Hepatocyte (in vitro differentiated cells): ENCODE results near the gene OAF.

Source experiments
- CTCF ChIP-seq: fragments of 200-600 bp; sonication (generic); IDR thresholded peaks from 2 replicates; pipeline ENCODE4 v1.5.1; 2016; ENCODE audit warnings: antibody characterized with exemption, mild to moderate bottlenecking; ENCODE audit not compliant: poor library complexity
- EZH2 ChIP-seq: fragments of 200-600 bp; sonication (generic); IDR thresholded peaks from 2 replicates; pipeline ENCODE4 v1.6.1; 2016; ENCODE audit warnings: antibody characterized with exemption, mild to moderate bottlenecking, borderline replicate concordance
- EZH2phosphoT487 ChIP-seq: fragments of 200-600 bp; sonication (generic); IDR thresholded peaks from one replicate; pipeline ENCODE4 v1.6.1; 2018; ENCODE audit warnings: antibody characterized with exemption, mild to moderate bottlenecking, low read depth, moderate library complexity; ENCODE audit not compliant: unreplicated experiment, severe bottlenecking

- TF ChIP-seq CTCF (no peak), EZH2phosphoT487 (no peak), EZH2 (no peak)
Measured at GRCh38 chr11:120174866-120175265, 36.0 kb upstream of the OAF start.
